Measurements from ENCODE around the gene TBC1D22B.
A peak's percentile ranks its signal among the peaks of the same experiment; 100 is the strongest.

Gene TBC1D22B

DNA sequence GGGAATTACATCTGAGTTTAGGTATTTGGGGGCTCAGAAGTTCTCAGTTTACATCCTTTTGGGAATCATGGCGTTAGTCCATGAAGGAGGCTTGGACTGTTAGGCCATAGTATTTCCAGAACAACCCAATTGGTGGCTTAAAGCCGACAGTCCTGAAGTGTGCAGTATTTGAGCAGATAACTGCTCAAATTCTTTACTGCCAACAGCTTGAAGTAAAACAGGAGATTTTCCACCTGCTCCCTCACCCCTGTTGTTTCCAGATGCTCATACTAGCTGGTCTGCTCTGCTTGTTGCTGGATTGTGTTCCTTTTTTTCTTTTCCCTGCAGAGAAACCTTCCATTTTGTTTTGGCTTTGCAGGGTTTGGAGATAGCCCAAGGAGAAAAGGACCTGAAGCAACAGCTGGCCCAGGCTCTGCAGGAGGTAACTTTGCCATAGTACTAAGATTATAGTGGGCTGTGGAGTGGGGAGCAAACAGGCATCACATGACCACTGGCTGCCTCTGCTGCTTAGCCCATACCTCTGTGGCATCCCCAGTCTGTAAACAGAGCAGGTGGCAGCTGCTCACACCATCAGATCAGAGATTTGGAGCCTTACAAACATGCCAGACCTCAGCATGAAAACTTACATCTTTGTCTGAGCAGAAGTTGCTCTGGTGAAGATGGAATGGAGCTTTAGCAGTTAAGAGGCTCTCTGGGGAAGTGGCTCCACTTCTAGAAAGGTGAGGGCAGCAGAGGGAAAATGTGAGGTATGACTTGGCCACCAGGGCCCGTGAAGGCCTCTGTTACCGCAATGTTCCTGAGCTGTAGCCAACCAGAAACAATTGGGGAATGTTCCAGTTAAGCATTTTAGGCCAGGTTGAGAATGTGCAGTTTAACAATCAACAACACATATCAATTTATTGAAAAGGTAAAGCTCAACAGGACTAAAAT, 113.8 kb downstream of the TBC1D22B start:
- H3K9me3 ChIP-seq (ENCODE audit: control insufficient read depth, insufficient read depth, low read length): no peaks in the 10 kb centered on the region
- no peak overlapping the region for H3K27ac ChIP-seq (ENCODE audit: low read length)
- H3K36me3 ChIP-seq (ENCODE audit: control insufficient read depth, insufficient read depth, low read length): peaks cover 17% of the 10 kb centered on the region; the same call in 1 of the 2 replicates
- no peak for DNase-seq (ENCODE audit: low read depth, low spot score)
- no CpG with 5 or more reads among the region's 4 CpGs for WGBS (ENCODE audit: insufficient coverage, insufficient read length)
- no peaks in the 10 kb centered on the region for H3K4me1 ChIP-seq (ENCODE audit: control insufficient read depth, insufficient read depth, low read length)
- H3K27me3 ChIP-seq (ENCODE audit: control insufficient read depth, insufficient read depth, low read length): no peaks in the 10 kb centered on the region; the same call in 1 of the 2 replicates
- no peak overlapping the region for H3K4me3 ChIP-seq (ENCODE audit: low read length)

DNA sequence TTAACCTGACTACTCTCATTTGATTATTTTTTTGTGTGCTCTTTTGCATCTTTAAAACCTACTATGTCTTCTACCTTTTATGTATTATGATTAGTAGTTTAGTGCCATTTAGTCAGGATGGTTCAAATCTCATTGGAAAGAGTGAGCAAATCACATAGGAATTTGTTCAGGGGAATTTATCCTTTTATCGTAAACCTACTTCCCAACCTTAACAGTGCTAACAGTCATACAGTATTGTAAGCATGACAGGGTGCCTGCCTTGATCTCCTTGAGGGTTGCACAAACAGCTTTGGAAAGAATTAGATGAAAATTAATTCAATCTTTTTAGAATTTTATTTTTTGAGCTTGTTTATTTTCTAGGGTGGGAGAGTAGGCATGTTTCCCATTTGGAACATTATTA, 114.5 kb downstream of the TBC1D22B start:
- H3K36me3 ChIP-seq (ENCODE audit: control insufficient read depth, insufficient read depth, low read length): peaks cover 17% of the 10 kb centered on the region; the same call in 1 of the 2 replicates

GRCh38 chr6:37373822-37374471, 116.4 kb downstream of the TBC1D22B start:
- peaks cover 17% of the 10 kb centered on the region; the same call in 1 of the 2 replicates for H3K36me3 ChIP-seq (ENCODE audit: control insufficient read depth, insufficient read depth, low read length)
- DNase-seq (ENCODE audit: low read depth, low spot score): no peak
- H3K4me3 ChIP-seq (ENCODE audit: low read length): no peak overlapping the region
- no CpG with 5 or more reads among the region's 1 CpG for WGBS (ENCODE audit: insufficient coverage, insufficient read length)
- no peaks in the 10 kb centered on the region for H3K9me3 ChIP-seq (ENCODE audit: control insufficient read depth, insufficient read depth, low read length)
- no peaks in the 10 kb centered on the region for H3K4me1 ChIP-seq (ENCODE audit: control insufficient read depth, insufficient read depth, low read length)
- H3K27me3 ChIP-seq (ENCODE audit: control insufficient read depth, insufficient read depth, low read length): no peaks in the 10 kb centered on the region; the same call in 1 of the 2 replicates
- H3K27ac ChIP-seq (ENCODE audit: low read length): no peak overlapping the region

More for the DNA sequence above, 114.5 kb downstream of the TBC1D22B start:
- no peak for DNase-seq (ENCODE audit: low read depth, low spot score)
- H3K27me3 ChIP-seq (ENCODE audit: control insufficient read depth, insufficient read depth, low read length): no peaks in the 10 kb centered on the region; the same call in 1 of the 2 replicates
- H3K9me3 ChIP-seq (ENCODE audit: control insufficient read depth, insufficient read depth, low read length): no peaks in the 10 kb centered on the region
- WGBS (ENCODE audit: insufficient coverage, insufficient read length): no CpG with 5 or more reads among the region's 1 CpG
- no peaks in the 10 kb centered on the region for H3K4me1 ChIP-seq (ENCODE audit: control insufficient read depth, insufficient read depth, low read length)
- no peak overlapping the region for H3K4me3 ChIP-seq (ENCODE audit: low read length)
- no peak overlapping the region for H3K27ac ChIP-seq (ENCODE audit: low read length)

GRCh38 chr6:37375376-37375775, 117.8 kb downstream of the TBC1D22B start:
- Histone ChIP-seq H3K27ac (ENCODE audit: low read length) (no peak overlapping the region), H3K36me3 (ENCODE audit: control insufficient read depth, insufficient read depth, low read length) (peaks cover 12% of the 10 kb centered on the region; the same call in 1 of the 2 replicates), H3K4me1 (ENCODE audit: control insufficient read depth, insufficient read depth, low read length) (no peaks in the 10 kb centered on the region), H3K4me3 (ENCODE audit: low read length) (no peak overlapping the region), H3K27me3 (ENCODE audit: control insufficient read depth, insufficient read depth, low read length) (no peaks in the 10 kb centered on the region; the same call in 1 of the 2 replicates), H3K9me3 (ENCODE audit: control insufficient read depth, insufficient read depth, low read length) (no peaks in the 10 kb centered on the region)
- no peak for DNase-seq (ENCODE audit: low read depth, low spot score)

- DNase-seq (ENCODE audit: low read depth, low spot score): no peak
- no CpG with 5 or more reads among the region's 4 CpGs for WGBS (ENCODE audit: insufficient coverage, insufficient read length)
- no peaks in the 10 kb centered on the region for H3K4me1 ChIP-seq (ENCODE audit: control insufficient read depth, insufficient read depth, low read length)
- peaks cover 11% of the 10 kb centered on the region; the same call in 1 of the 2 replicates for H3K36me3 ChIP-seq (ENCODE audit: control insufficient read depth, insufficient read depth, low read length)
- H3K27ac ChIP-seq (ENCODE audit: low read length): no peak overlapping the region
- H3K27me3 ChIP-seq (ENCODE audit: control insufficient read depth, insufficient read depth, low read length): no peaks in the 10 kb centered on the region; the same call in 1 of the 2 replicates
- no peak overlapping the region for H3K4me3 ChIP-seq (ENCODE audit: low read length)
- H3K9me3 ChIP-seq (ENCODE audit: control insufficient read depth, insufficient read depth, low read length): no peaks in the 10 kb centered on the region
Measured at GRCh38 chr6:37376078-37376743, 118.6 kb downstream of the TBC1D22B start.

GRCh38 chr6:37381579-37381978, 124.0 kb downstream of the TBC1D22B start:
- no peak overlapping the region for H3K4me3 ChIP-seq (ENCODE audit: low read length)
- no peaks in the 10 kb centered on the region for H3K4me1 ChIP-seq (ENCODE audit: control insufficient read depth, insufficient read depth, low read length)
- no peak overlapping the region for H3K27ac ChIP-seq (ENCODE audit: low read length)
- no peaks in the 10 kb centered on the region for H3K27me3 ChIP-seq (ENCODE audit: control insufficient read depth, insufficient read depth, low read length)
- DNase-seq (ENCODE audit: low read depth, low spot score): peak; percentile 50
- H3K36me3 ChIP-seq (ENCODE audit: control insufficient read depth, insufficient read depth, low read length): peaks cover 6% of the 10 kb centered on the region; the same call in 1 of the 2 replicates
- no peaks in the 10 kb centered on the region for H3K9me3 ChIP-seq (ENCODE audit: control insufficient read depth, insufficient read depth, low read length)
- WGBS (ENCODE audit: insufficient coverage, insufficient read length): no CpG with 5 or more reads among the region's 2 CpGs

All from iPS DF 6.9 (cell line).